Neuronal stem cell (in vitro differentiated cells): ENCODE results near the gene DYNLRB2.

ENCODE experiments used
- DNase-seq: peaks from one replicate; pipeline ENCODE4 v3.0.0-alpha.2; 2013; ENCODE audit warnings: low spot score
- H2AFZ ChIP-seq: one replicate; pipeline ENCODE4 v1.6.1; 2013; ENCODE audit warnings: mild to moderate bottlenecking, low read length, inconsistent platforms
- H2AK5ac ChIP-seq: 2 replicates; pipeline ENCODE4 v1.6.1; 2013; ENCODE audit warnings: low read depth, mild to moderate bottlenecking, inconsistent platforms, low read length, moderate library complexity, mixed read lengths
- H2BK120ac ChIP-seq: 2 replicates; pipeline ENCODE4 v1.6.1; 2013; ENCODE audit warnings: low read depth, mild to moderate bottlenecking, inconsistent platforms, low read length, moderate library complexity, mixed read lengths
- H2BK12ac ChIP-seq: one replicate; pipeline ENCODE4 v1.6.1; 2013; ENCODE audit warnings: low read length, inconsistent platforms
- H2BK15ac ChIP-seq: 2 replicates; pipeline ENCODE4 v1.6.1; 2013; ENCODE audit warnings: mild to moderate bottlenecking, low read length, inconsistent platforms, mixed read lengths
- H2BK5ac ChIP-seq: one replicate; pipeline ENCODE4 v1.6.1; 2013; ENCODE audit warnings: inconsistent platforms, mild to moderate bottlenecking, low read length, moderate library complexity
- H3K14ac ChIP-seq: one replicate; pipeline ENCODE4 v1.6.1; 2013; ENCODE audit warnings: low read length, inconsistent platforms
- H3K18ac ChIP-seq: 2 replicates; pipeline ENCODE4 v1.6.1; 2013; ENCODE audit warnings: low read length, inconsistent platforms
- H3K23ac ChIP-seq: 2 replicates; pipeline ENCODE4 v1.6.1; 2013; ENCODE audit warnings: low read depth, mild to moderate bottlenecking, mixed read lengths, low read length, inconsistent platforms; ENCODE audit not compliant: poor library complexity
- H3K27ac ChIP-seq: replicated peaks from 3 replicates; pipeline ENCODE4 v1.5.1; 2013; ENCODE audit warnings: low read length, inconsistent platforms
- H3K27me3 ChIP-seq, 3 experiments: 2 replicates each; pipeline ENCODE4 v1.6.1; 2013; ENCODE audit warnings: low read length in 3 of 3, mild to moderate bottlenecking in 2 of 3, inconsistent platforms in 1 of 3, low read depth in 1 of 3, mixed read lengths in 1 of 3, moderate library complexity in 1 of 3; ENCODE audit not compliant: control insufficient read depth in 3 of 3, insufficient read depth in 3 of 3
- H3K36me3 ChIP-seq, 2 donors: replicated peaks in 1 of 2; 2 replicates each; pipeline ENCODE4 v1.6.1; 2013; ENCODE audit warnings: low read length in 2 of 2; ENCODE audit not compliant: control insufficient read depth in 2 of 2, insufficient read depth in 2 of 2
- H3K4ac ChIP-seq: 2 replicates; pipeline ENCODE4 v1.6.1; 2013; ENCODE audit warnings: inconsistent platforms, mild to moderate bottlenecking, low read length, moderate library complexity
- H3K4me1 ChIP-seq, 2 donors: 1 replicate in 1 of 2; 2 replicates in 1 of 2; pipeline ENCODE4 v1.6.1; 2013; ENCODE audit warnings: low read length in 2 of 2, low read depth in 1 of 2; ENCODE audit not compliant: control insufficient read depth in 2 of 2, insufficient read depth in 1 of 2
- H3K4me2 ChIP-seq: one replicate; pipeline ENCODE4 v1.6.1; 2013; ENCODE audit warnings: mild to moderate bottlenecking, low read length, inconsistent platforms; ENCODE audit not compliant: insufficient read depth, poor library complexity, severe bottlenecking
- H3K4me3 ChIP-seq, 2 donors: 2 replicates each; pipeline ENCODE4 v1.5.1; 2013; ENCODE audit warnings: low read length in 2 of 2, mild to moderate bottlenecking in 2 of 2, inconsistent platforms in 1 of 2, moderate library complexity in 1 of 2
- H3K79me1 ChIP-seq: one replicate; pipeline ENCODE4 v1.6.1; 2013; ENCODE audit warnings: low read depth, mild to moderate bottlenecking, inconsistent platforms, low read length, moderate library complexity
- H3K9ac ChIP-seq: one replicate; pipeline ENCODE4 v1.6.1; 2013; ENCODE audit warnings: mild to moderate bottlenecking, low read depth, low read length, inconsistent platforms; ENCODE audit not compliant: poor library complexity
- H3K9me3 ChIP-seq, 2 donors: replicated peaks in 1 of 2; 2 replicates each; pipeline versions ENCODE3 to v1.6.1; 2013; ENCODE audit warnings: low read length in 2 of 2, mild to moderate bottlenecking in 2 of 2, inconsistent platforms in 1 of 2, low read depth in 1 of 2, mixed read lengths in 1 of 2, moderate library complexity in 1 of 2; ENCODE audit not compliant: control insufficient read depth in 2 of 2, insufficient read depth in 1 of 2
- H4K8ac ChIP-seq: one replicate; pipeline ENCODE4 v1.6.1; 2013; ENCODE audit warnings: low read depth, mild to moderate bottlenecking, inconsistent platforms, low read length, moderate library complexity
- H4K91ac ChIP-seq: one replicate; pipeline ENCODE4 v1.6.1; 2013; ENCODE audit warnings: low read length, low read depth, mild to moderate bottlenecking, inconsistent platforms; ENCODE audit not compliant: poor library complexity
- WGBS, 2 donors: extraction: QIAGEN DNeasy Blood & Tissue Kit; methylation state at CpG; one replicate each; pipeline ENCODE4 v1.1.7; 2013; ENCODE audit warnings: missing lambda C conversion rate in 2 of 2, mixed read lengths in 1 of 2; ENCODE audit not compliant: insufficient read length in 2 of 2, insufficient replicate concordance in 1 of 2; ENCODE audit errors: extremely low coverage in 2 of 2; 5-methylcytosine and 5-hydroxymethylcytosine counted together

Gene DYNLRB2

GRCh38 chr16:80525420-80525819 lies 15.4 kb upstream of the DYNLRB2 start:
- no peaks in the 10 kb centered on the region for H3K9me3 ChIP-seq
- no peak for DNase-seq
- no peaks in the 10 kb centered on the region for H3K27me3 ChIP-seq
- H2BK5ac ChIP-seq: no peak overlapping the region
- no peak overlapping the region for H3K9ac ChIP-seq
- H2BK120ac ChIP-seq: no peak overlapping the region
- H4K8ac ChIP-seq: no peak overlapping the region
- H3K4me2 ChIP-seq: no peak overlapping the region
- no peak overlapping the region for H2AK5ac ChIP-seq
- no peak overlapping the region for H2BK12ac ChIP-seq
- no peaks in the 10 kb centered on the region for H3K4me1 ChIP-seq
- no peak overlapping the region for H3K18ac ChIP-seq
- no peak overlapping the region for H3K23ac ChIP-seq
- no peak overlapping the region for H3K4ac ChIP-seq
- H3K27ac ChIP-seq: no peak overlapping the region
- no peak overlapping the region for H3K4me3 ChIP-seq
- H4K91ac ChIP-seq: no peak overlapping the region
- H2BK15ac ChIP-seq: no peak overlapping the region
- H3K36me3 ChIP-seq: no peaks in the 10 kb centered on the region
- no CpG with 5 or more reads among the region's 4 CpGs for whole genome bisulfite sequencing, 2 donors
- H2AFZ ChIP-seq: no peak overlapping the region
- H3K79me1 ChIP-seq: no peaks in the 10 kb centered on the region
- H3K14ac ChIP-seq: no peak overlapping the region

- Histone ChIP-seq H2BK12ac (no peak overlapping the region), H3K4me1 (no peaks in the 10 kb centered on the region), H3K14ac (no peak overlapping the region), H2BK120ac (no peak overlapping the region), H3K9me3 (no peaks in the 10 kb centered on the region), H2BK15ac (no peak overlapping the region), H3K4ac (no peak overlapping the region), H3K23ac (no peak overlapping the region), H4K91ac (no peak overlapping the region), H3K4me3 (no peak overlapping the region), H3K36me3 (no peaks in the 10 kb centered on the region), H4K8ac (no peak overlapping the region), H3K79me1 (no peaks in the 10 kb centered on the region), H3K9ac (no peak overlapping the region), H2AFZ (no peak overlapping the region), H2BK5ac (no peak overlapping the region), H2AK5ac (no peak overlapping the region), H3K27me3 (no peaks in the 10 kb centered on the region), H3K18ac (no peak overlapping the region), H3K4me2 (no peak overlapping the region), H3K27ac (no peak overlapping the region)
- WGBS, 2 donors: no CpG with 5 or more reads among the region's 6 CpGs
- peak; percentile 67 for DNase-seq
Observed at GRCh38 chr16:80526418-80527061, 14.3 kb upstream of the DYNLRB2 start.

DNA sequence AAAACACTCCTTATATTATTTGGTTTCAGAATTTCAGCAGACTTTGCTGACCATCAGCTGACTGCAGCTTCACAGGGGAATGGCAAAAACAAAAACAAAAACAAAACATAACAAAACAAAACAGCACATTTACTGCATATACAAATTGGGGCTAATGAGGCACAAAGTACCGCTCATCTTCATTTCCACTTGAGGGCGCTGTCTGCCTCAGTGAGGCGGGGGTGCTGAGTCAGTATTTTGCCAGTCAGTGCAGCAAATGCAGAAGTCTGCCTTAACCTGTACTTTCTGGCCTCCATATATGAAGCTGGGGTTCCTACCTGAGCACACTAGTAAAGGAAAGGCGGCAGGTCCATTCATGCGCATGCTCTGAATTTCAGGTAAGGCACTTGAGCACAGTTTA lies 13.5 kb upstream of the DYNLRB2 start:
- Histone ChIP-seq H3K4me2 (no peak overlapping the region), H3K4me3 (no peak overlapping the region), H2BK5ac (no peak overlapping the region), H3K4me1 (no peaks in the 10 kb centered on the region), H2BK120ac (no peak overlapping the region), H2AK5ac (no peak overlapping the region), H2BK15ac (no peak overlapping the region), H3K27ac (no peak overlapping the region), H3K14ac (no peak overlapping the region), H3K18ac (no peak overlapping the region), H3K36me3 (no peaks in the 10 kb centered on the region), H3K9ac (no peak overlapping the region), H3K27me3 (no peaks in the 10 kb centered on the region), H2BK12ac (no peak overlapping the region), H4K8ac (no peak overlapping the region), H3K9me3 (no peaks in the 10 kb centered on the region), H2AFZ (no peak overlapping the region), H3K4ac (no peak overlapping the region), H3K79me1 (no peaks in the 10 kb centered on the region), H3K23ac (no peak overlapping the region), H4K91ac (no peak overlapping the region)
- DNase-seq: peak; percentile 11
- no CpG with 5 or more reads among the region's 5 CpGs for WGBS, 2 donors

GRCh38 chr16:80530479-80530878 lies 10.3 kb upstream of the DYNLRB2 start:
- Histone ChIP-seq H2BK5ac (no peak overlapping the region), H3K18ac (no peak overlapping the region), H2AFZ (no peak overlapping the region), H3K4me3 (no peak overlapping the region), H3K27me3 (no peaks in the 10 kb centered on the region), H3K27ac (no peak overlapping the region), H3K23ac (no peak overlapping the region), H3K4me2 (no peak overlapping the region), H4K8ac (no peak overlapping the region), H2AK5ac (no peak overlapping the region), H3K79me1 (no peaks in the 10 kb centered on the region), H3K9ac (no peak overlapping the region), H3K4ac (no peak overlapping the region), H2BK120ac (no peak overlapping the region), H4K91ac (no peak overlapping the region), H3K9me3 (no peaks in the 10 kb centered on the region), H3K36me3 (no peaks in the 10 kb centered on the region), H3K14ac (no peak overlapping the region), H2BK12ac (no peak overlapping the region), H3K4me1 (no peaks in the 10 kb centered on the region), H2BK15ac (no peak overlapping the region)
- WGBS, 2 donors: no CpG with 5 or more reads among the region's 4 CpGs
- DNase-seq: no peak
